HUES6 (cell line): ENCODE measurements around the gene ARHGEF17.

ENCODE experiments used
- H3K27ac ChIP-seq: 2 replicates; pipeline ENCODE4 v1.7.0; 2013; ENCODE audit warnings: low read depth, mild to moderate bottlenecking, low read length, inconsistent platforms
- H3K27me3 ChIP-seq: 2 replicates; pipeline ENCODE4 v1.6.1; 2013; ENCODE audit warnings: low read length; ENCODE audit not compliant: control insufficient read depth, insufficient read depth
- H3K36me3 ChIP-seq: 2 replicates; pipeline ENCODE4 v1.6.1; 2013; ENCODE audit warnings: low read length; ENCODE audit not compliant: control insufficient read depth, insufficient read depth
- H3K4me1 ChIP-seq: 2 replicates; pipeline ENCODE4 v1.6.1; 2013; ENCODE audit warnings: low read length; ENCODE audit not compliant: control insufficient read depth, insufficient read depth
- H3K4me3 ChIP-seq: 2 replicates; pipeline ENCODE4 v1.5.1; 2013; ENCODE audit warnings: low read depth, low read length
- H3K9ac ChIP-seq: one replicate; pipeline ENCODE4 v1.6.1; 2013; ENCODE audit warnings: mild to moderate bottlenecking, low read length
- H3K9me3 ChIP-seq: 2 replicates; pipeline ENCODE4 v1.6.1; 2013; ENCODE audit warnings: low read depth, low read length; ENCODE audit not compliant: control insufficient read depth, insufficient read depth

ARHGEF17 gene

DNA sequence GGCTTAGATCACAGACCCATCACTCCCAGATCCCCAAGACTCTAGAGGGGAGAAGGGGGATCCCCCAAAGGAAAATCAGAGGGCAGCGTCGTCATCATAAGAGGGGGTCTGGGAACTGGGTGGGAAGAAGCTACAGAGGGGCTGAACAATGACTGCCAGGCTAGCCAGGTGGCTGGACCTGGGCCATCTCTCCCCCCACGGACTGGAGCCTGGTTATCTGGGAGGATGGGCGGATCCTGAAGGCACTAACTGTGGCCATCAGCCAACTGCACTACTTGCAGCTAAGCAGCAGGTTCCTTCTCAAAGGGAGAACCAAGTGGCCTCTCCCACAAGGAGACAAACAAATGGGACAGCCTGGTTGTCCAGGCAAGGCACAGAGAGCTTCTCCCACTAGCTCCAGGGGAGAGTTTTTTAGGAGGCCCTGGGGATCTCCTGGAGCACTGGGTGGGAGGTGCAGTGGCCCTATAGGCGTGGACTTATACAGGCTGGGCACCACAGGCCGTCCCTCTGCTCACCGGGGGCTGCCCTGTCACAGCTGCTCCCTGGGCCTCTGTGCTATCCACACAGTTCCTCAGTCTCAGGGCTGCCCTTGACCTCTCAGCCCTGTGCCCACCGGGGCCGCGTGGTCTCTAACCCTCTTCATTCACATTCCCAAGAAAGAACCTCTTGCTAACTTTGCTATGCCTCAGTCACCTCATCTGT, 20.5 kb upstream of the ARHGEF17 start:
- Histone ChIP-seq H3K36me3 (no peaks in the 10 kb centered on the region), H3K4me1 (peaks cover 7% of the 10 kb centered on the region), H3K27ac (no peak overlapping the region), H3K27me3 (0 out of 2 replicates have a peak, but pooled peaks cover 7% of the 10 kb centered on the region), H3K9ac (no peak overlapping the region), H3K9me3 (no peaks in the 10 kb centered on the region), H3K4me3 (no peak overlapping the region)

DNA sequence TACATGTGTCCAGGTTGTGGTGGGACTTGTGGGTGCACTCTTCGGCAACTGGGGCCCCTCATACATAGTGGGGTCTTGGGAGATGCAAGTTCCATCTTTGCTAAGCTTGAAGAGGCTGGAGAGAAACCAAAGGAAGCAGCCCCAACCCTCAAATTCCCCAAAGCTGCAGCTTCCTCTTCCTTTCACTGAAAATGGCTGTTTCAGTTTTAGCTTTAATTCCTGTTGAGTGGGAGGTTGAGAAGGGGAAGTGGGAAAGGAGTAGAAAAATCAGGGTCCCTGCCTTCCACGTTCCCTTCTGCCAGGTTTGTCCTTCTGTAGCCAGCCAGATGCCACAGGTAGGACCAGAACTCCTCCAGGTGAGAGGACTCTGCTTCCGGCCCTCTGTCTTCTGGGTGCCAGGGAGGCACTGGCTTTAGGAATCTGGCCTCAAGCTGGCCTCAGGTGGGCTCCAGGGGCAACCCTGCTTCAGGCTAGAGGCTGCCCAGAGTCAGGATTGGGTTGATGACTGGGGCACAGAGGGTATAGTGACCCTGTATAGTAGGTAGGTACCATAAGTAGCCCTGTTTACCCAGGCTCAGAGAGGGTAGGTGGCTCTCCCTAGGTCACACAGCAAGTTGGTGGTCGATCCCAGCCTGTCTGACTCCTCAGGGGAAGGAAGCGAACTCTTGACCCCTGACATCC, 19.7 kb upstream of the ARHGEF17 start:
- H3K4me3 ChIP-seq, result no peak overlapping the region
- H3K27me3 ChIP-seq, result peaks cover 11% of the 10 kb centered on the region; the same call in 1 of the 2 replicates
- H3K9me3 ChIP-seq, result no peaks in the 10 kb centered on the region
- no peak overlapping the region for H3K27ac ChIP-seq
- H3K9ac ChIP-seq, result no peak overlapping the region
- H3K36me3 ChIP-seq, result no peaks in the 10 kb centered on the region
- H3K4me1 ChIP-seq, result peaks cover 7% of the 10 kb centered on the region

GRCh38 chr11:73288873-73289707, 19.0 kb upstream of the ARHGEF17 start:
- Histone ChIP-seq H3K27ac (no peak overlapping the region), H3K4me3 (peak overlapping the region; percentile 24), H3K9ac (no peak overlapping the region), H3K4me1 (peaks cover 7% of the 10 kb centered on the region), H3K9me3 (no peaks in the 10 kb centered on the region), H3K27me3 (peaks cover 18% of the 10 kb centered on the region), H3K36me3 (no peaks in the 10 kb centered on the region)

- no peak overlapping the region for H3K27ac ChIP-seq
- peaks cover 10% of the 10 kb centered on the region for H3K4me1 ChIP-seq
- no peaks in the 10 kb centered on the region for H3K9me3 ChIP-seq
- H3K27me3 ChIP-seq, result peaks cover 24% of the 10 kb centered on the region
- H3K36me3 ChIP-seq, result no peaks in the 10 kb centered on the region
- H3K4me3 ChIP-seq, result no peak overlapping the region
- no peak overlapping the region for H3K9ac ChIP-seq
These were observed 17.5 kb upstream of the ARHGEF17 start for GRCh38 chr11:73290536-73290935.

- Histone ChIP-seq H3K4me3 (no peak overlapping the region), H3K27ac (no peak overlapping the region)
These were observed 16.9 kb upstream of the ARHGEF17 start for GRCh38 chr11:73291196-73291595.

GRCh38 chr11:73291781-73292524, 16.1 kb upstream of the ARHGEF17 start:
- Histone ChIP-seq H3K4me1 (peaks cover 10% of the 10 kb centered on the region), H3K27ac (no peak overlapping the region), H3K36me3 (no peaks in the 10 kb centered on the region), H3K9ac (no peak overlapping the region), H3K4me3 (no peak overlapping the region), H3K27me3 (peaks cover 24% of the 10 kb centered on the region), H3K9me3 (no peaks in the 10 kb centered on the region)

More at GRCh38 chr11:73291196-73291595, 16.9 kb upstream of the ARHGEF17 start:
- Histone ChIP-seq H3K4me1 (peaks cover 10% of the 10 kb centered on the region), H3K9me3 (no peaks in the 10 kb centered on the region), H3K9ac (no peak overlapping the region), H3K36me3 (no peaks in the 10 kb centered on the region), H3K27me3 (peaks cover 24% of the 10 kb centered on the region)

GRCh38 chr11:73292525-73292894, 15.6 kb upstream of the ARHGEF17 start:
- no peak overlapping the region for H3K9ac ChIP-seq
- H3K36me3 ChIP-seq, result no peaks in the 10 kb centered on the region
- H3K4me1 ChIP-seq, result peaks cover 10% of the 10 kb centered on the region
- no peak overlapping the region for H3K27ac ChIP-seq
- no peak overlapping the region for H3K4me3 ChIP-seq
- no peaks in the 10 kb centered on the region for H3K9me3 ChIP-seq
- H3K27me3 ChIP-seq, result peaks cover 24% of the 10 kb centered on the region

- peaks cover 10% of the 10 kb centered on the region for H3K4me1 ChIP-seq
- no peaks in the 10 kb centered on the region for H3K9me3 ChIP-seq
- no peak overlapping the region for H3K9ac ChIP-seq
- H3K27me3 ChIP-seq, result peaks cover 24% of the 10 kb centered on the region
- H3K36me3 ChIP-seq, result no peaks in the 10 kb centered on the region
- no peak overlapping the region for H3K27ac ChIP-seq
- H3K4me3 ChIP-seq, result no peak overlapping the region
These were observed 14.6 kb upstream of the ARHGEF17 start for GRCh38 chr11:73293356-73293936.

GRCh38 chr11:73294604-73295003, 13.5 kb upstream of the ARHGEF17 start:
- Histone ChIP-seq H3K27ac (no peak overlapping the region), H3K27me3 (peaks cover 24% of the 10 kb centered on the region), H3K9me3 (no peaks in the 10 kb centered on the region), H3K9ac (no peak overlapping the region), H3K4me1 (peaks cover 3% of the 10 kb centered on the region; the same call in 1 of the 2 replicates), H3K36me3 (no peaks in the 10 kb centered on the region), H3K4me3 (no peak overlapping the region)

DNA sequence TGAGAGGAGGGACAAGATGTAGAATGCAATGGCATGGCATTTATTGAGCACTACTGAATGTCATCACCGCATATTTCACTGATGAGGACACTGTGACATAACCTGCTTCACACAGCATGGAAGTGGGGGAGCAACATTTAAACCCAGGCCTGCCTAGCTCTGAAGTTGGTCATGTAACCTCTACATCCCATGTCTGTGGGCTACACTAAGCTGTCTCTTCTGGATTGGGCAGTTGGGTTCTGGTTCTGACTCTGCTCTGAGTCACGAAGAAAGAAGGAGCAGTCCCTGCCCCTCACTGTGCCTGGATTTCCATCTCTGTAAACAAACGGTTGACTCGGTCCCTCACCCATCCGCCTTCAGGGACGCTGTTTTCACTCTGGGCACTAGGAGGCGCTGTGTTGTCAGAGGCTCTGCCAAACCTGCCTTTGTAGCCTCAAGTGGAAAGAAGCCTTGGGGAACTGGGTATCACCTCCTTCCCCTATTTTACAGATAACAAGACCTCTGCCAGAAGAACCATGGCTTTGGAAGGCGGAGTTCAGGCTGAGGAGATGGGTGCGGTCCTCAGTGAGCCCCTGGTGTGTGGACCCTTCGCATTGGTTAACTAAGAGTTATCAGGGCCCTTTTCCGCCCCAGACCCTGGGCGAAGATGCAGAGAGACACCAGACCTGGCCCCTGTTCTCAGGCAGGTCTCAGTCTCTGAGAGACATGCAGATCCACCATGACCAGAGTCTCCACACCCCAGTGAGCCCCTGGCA, 12.7 kb upstream of the ARHGEF17 start:
- Histone ChIP-seq H3K27ac (no peak overlapping the region), H3K9ac (no peak overlapping the region), H3K27me3 (peaks cover 24% of the 10 kb centered on the region)

More for the DNA sequence above, 12.7 kb upstream of the ARHGEF17 start:
- H3K4me3 ChIP-seq, result no peak overlapping the region
- H3K9me3 ChIP-seq, result no peaks in the 10 kb centered on the region
- H3K36me3 ChIP-seq, result no peaks in the 10 kb centered on the region
- H3K4me1 ChIP-seq, result peaks cover 5% of the 10 kb centered on the region; the same call in 1 of the 2 replicates
